A673 (cell line): ENCODE results near the gene EZH2.

ENCODE experiments used
- EZH2 ChIP-seq: fragments of 200-600 bp; sonication (generic); IDR thresholded peaks from 2 replicates; pipeline ENCODE4 v1.6.1; 2017; ENCODE audit warnings: borderline replicate concordance, low read depth, mild to moderate bottlenecking, mixed read lengths, antibody characterized with exemption, low read length; ENCODE audit not compliant: poor library complexity, severe bottlenecking
- TF ChIP-seq, protein P1 (sequence below): fragments of 300-800, 200-600 bp; sonication (generic); conservative IDR thresholded peaks from 2 replicates; pipeline ENCODE4 v1.5.1; 2017; ENCODE audit warnings: low read depth, mild to moderate bottlenecking, antibody characterized with exemption, low read length, moderate library complexity, mixed read lengths

DNA sequence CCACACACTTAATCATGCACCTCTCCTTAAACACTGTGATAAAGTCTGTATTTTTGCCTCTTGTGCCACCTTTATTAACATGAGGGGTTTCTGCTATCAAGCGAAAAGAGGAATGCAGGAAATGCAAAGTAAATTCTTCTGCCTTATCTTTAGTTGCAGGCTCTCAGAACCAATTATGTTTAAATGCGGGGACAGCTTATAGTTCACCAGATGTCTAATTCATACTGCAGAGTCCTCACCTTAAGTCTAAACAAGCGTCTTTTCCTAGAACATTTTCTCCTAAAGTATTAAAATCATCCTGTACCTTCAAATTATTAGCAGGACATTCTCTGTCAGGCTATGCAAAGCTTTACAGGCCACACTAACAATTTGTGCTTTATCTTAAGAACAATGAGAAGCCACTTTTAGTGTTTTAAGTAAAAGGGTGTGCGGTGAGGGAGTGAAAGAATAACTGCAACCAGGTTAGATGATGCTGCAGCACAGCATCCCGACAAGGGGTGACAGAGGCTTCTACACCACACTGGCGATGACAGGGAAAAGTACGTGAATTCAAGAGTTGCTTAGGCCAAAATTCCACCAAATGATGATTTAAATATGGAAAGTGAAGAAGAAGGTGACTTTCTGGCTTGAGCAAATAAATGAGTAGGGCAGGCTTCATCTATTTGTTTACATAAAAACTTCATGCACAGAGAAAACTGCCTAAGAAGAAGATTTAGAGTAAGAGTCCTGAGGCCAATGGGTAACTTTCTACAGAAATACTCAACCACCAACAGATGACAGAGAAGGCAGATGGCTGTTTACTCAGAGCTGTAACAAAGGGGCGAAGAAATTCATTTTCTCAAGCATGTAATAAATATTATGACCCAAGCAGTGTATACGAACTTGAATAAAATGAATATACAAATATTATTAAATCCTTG, 36.0 kb downstream of the EZH2 start:
- TF ChIP-seq, protein P1, sequence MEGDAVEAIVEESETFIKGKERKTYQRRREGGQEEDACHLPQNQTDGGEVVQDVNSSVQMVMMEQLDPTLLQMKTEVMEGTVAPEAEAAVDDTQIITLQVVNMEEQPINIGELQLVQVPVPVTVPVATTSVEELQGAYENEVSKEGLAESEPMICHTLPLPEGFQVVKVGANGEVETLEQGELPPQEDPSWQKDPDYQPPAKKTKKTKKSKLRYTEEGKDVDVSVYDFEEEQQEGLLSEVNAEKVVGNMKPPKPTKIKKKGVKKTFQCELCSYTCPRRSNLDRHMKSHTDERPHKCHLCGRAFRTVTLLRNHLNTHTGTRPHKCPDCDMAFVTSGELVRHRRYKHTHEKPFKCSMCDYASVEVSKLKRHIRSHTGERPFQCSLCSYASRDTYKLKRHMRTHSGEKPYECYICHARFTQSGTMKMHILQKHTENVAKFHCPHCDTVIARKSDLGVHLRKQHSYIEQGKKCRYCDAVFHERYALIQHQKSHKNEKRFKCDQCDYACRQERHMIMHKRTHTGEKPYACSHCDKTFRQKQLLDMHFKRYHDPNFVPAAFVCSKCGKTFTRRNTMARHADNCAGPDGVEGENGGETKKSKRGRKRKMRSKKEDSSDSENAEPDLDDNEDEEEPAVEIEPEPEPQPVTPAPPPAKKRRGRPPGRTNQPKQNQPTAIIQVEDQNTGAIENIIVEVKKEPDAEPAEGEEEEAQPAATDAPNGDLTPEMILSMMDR: no peak
- TF ChIP-seq EZH2: no peak
